PFSK-1 (cell line): Measurements from ENCODE around the gene CNTLN.

Source experiments
- REST ChIP-seq, 2 experiments: IDR thresholded peaks; 2 replicates each; pipeline versions ENCODE4 v1.6.1 to v1.8.0; 2011 to 2012; ENCODE audit warnings: low read depth in 2 of 2, low read length in 2 of 2, control low read depth in 1 of 2, inconsistent platforms in 1 of 2, mild to moderate bottlenecking in 1 of 2, moderate library complexity in 1 of 2; ENCODE audit not compliant: insufficient read depth in 1 of 2
- SIN3A ChIP-seq: IDR thresholded peaks from 2 replicates; pipeline ENCODE4 v1.6.1; 2012; ENCODE audit warnings: mild to moderate bottlenecking, low read length, moderate library complexity, borderline replicate concordance; ENCODE audit not compliant: insufficient read depth

- TF ChIP-seq SIN3A (no peak), REST (IDR thresholded peaks at IDR 0.05; ENCODE audit: insufficient read depth in 1 of 2, low read depth in 2 of 2, low read length in 2 of 2) (no peak)
These were observed 135.0 kb downstream of the CNTLN start for GRCh38 chr9:17269799-17270198.
